Prostate gland (tissue), 2 donors: ENCODE measurements around the gene TMA7.

ENCODE experiments used
- POLR2A ChIP-seq: fragments of 450-650 bp; IDR thresholded peaks from one replicate; pipeline ENCODE4 v1.6.1; 2016; ENCODE audit warnings: antibody characterized with exemption, mild to moderate bottlenecking
- POLR2AphosphoS5 ChIP-seq: sonication (generic); formaldehyde crosslinking; IDR thresholded peaks from one replicate; pipeline ENCODE4 v1.6.1; 2017; ENCODE audit warnings: antibody characterized with exemption
- TF ChIP-seq, protein P1 (sequence below), 4 experiments: fragments of 200-600 bp in 2 of 4; fragments of 450-650 bp in 2 of 4; sonication (generic) in 2 of 4; IDR thresholded peaks; 1 replicate in 3 of 4; 2 replicates in 1 of 4; pipeline ENCODE4 v1.5.1; 2016 to 2019; ENCODE audit warnings: antibody characterized with exemption in 4 of 4, mild to moderate bottlenecking in 2 of 4, moderate library complexity in 2 of 4

DNA sequence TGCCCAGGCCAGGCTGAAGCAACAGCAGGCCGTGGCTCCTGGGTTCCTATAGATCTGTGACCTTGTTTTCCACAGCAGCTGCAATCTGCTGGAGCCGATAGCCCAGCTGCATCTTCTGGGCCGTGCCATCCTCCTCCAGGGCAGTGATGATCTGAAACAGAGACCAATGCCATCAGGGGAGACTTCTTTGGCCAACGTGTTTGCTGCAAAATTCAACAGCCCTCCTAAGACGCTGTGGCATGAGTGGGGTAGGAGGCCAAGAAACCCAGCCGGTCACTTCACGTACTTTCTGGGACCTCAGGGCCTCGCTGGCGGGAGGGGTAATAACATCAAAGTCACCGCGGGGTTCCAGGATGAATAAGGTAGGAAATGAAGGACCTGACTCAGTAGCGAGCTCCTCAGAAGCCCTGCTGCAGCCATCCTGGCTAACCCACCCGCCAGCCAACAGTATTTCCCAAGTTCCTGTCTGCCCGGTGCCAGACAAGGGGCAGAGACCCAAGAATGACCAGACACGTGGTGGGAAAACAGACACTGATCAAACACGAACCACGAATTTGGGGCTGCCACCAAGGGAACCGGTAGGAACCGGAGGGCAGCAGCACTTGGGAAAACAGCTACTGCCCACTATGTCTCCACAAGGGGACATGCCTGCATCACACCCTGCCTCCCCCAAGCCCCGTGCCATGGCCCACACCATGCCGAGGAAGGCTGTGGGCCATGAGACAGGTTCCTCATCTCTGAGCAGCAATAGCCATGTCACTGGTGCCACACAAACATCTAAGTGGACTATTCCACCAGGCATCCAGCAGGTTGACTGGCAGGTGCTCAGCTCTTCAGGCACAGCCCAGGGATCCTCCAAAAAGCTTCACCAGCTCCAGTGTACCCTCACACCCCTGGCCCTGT lies 35.4 kb upstream of the TMA7 start:
- TF ChIP-seq POLR2A = no peak
- TF ChIP-seq, protein P1, sequence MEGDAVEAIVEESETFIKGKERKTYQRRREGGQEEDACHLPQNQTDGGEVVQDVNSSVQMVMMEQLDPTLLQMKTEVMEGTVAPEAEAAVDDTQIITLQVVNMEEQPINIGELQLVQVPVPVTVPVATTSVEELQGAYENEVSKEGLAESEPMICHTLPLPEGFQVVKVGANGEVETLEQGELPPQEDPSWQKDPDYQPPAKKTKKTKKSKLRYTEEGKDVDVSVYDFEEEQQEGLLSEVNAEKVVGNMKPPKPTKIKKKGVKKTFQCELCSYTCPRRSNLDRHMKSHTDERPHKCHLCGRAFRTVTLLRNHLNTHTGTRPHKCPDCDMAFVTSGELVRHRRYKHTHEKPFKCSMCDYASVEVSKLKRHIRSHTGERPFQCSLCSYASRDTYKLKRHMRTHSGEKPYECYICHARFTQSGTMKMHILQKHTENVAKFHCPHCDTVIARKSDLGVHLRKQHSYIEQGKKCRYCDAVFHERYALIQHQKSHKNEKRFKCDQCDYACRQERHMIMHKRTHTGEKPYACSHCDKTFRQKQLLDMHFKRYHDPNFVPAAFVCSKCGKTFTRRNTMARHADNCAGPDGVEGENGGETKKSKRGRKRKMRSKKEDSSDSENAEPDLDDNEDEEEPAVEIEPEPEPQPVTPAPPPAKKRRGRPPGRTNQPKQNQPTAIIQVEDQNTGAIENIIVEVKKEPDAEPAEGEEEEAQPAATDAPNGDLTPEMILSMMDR (IDR thresholded peaks at IDR 0.05) = no peak
- TF ChIP-seq POLR2AphosphoS5 = no peak
